MCF 10A (cell line): ENCODE results near the gene ENHO. TPM values are rescaled to one million over a fixed set of nuclear protein-coding genes. Genes with fewer than 3 reads are reported as not detected.

ENCODE experiments used
- BruUV-seq: library from RNA; stranded (reverse); fragments of 400-500 nt; replicated peaks from 2 replicates; lab custom pipeline; 2021; lab: Mats Ljungman, UMichigan
- CTCF ChIA-PET: fragments of 300-600 bp; sonication (Branson Sonifier 250); formaldehyde crosslinking; extraction: SDS; loops from one replicate; lab custom pipeline; 2021; ENCODE audit warnings: antibody characterized with exemption, inconsistent platforms; lab: Yijun Ruan, JAX
- POLR2A ChIA-PET: fragments of 300-600, 350-650 bp; sonication (Branson Sonifier 250); formaldehyde crosslinking; extraction: SDS; loops from one replicate; lab custom pipeline; 2020; ENCODE audit warnings: antibody characterized with exemption, inconsistent platforms; lab: Yijun Ruan, JAX
- DNase-seq: peaks from one replicate; pipeline ENCODE4 v3.0.0-alpha.2; 2018; ENCODE audit not compliant: unreplicated experiment
- H3K27ac Mint-ChIP-seq: one replicate; pipeline ENCODE4 v1.8.0; 2022; ENCODE audit warnings: mild to moderate bottlenecking, low read depth, mixed read lengths; ENCODE audit not compliant: unreplicated experiment
- H3K27me3 Mint-ChIP-seq: one replicate; pipeline ENCODE4 v1.8.0; 2022; ENCODE audit warnings: mixed read lengths; ENCODE audit not compliant: insufficient read depth, unreplicated experiment
- H3K36me3 Mint-ChIP-seq: one replicate; pipeline ENCODE4 v1.8.0; 2022; ENCODE audit warnings: mild to moderate bottlenecking, moderate library complexity, mixed read lengths; ENCODE audit not compliant: insufficient read depth, unreplicated experiment
- H3K4me1 Mint-ChIP-seq: one replicate; pipeline ENCODE4 v1.8.0; 2022; ENCODE audit warnings: mixed read lengths; ENCODE audit not compliant: insufficient read depth, unreplicated experiment
- H3K4me3 Mint-ChIP-seq: one replicate; pipeline ENCODE4 v1.8.0; 2022; ENCODE audit warnings: mild to moderate bottlenecking, moderate library complexity, mixed read lengths; ENCODE audit not compliant: unreplicated experiment
- H3K9me3 Mint-ChIP-seq: one replicate; pipeline ENCODE4 v1.8.0; 2022; ENCODE audit warnings: mixed read lengths; ENCODE audit not compliant: unreplicated experiment
- CTCF ChIP-seq: fragments of 200-600 bp; IDR thresholded peaks from one replicate; pipeline ENCODE4 v1.8.0; 2022; ENCODE audit warnings: antibody characterized with exemption, mild to moderate bottlenecking; ENCODE audit not compliant: unreplicated experiment
- intact Hi-C: fragments of 100-400 bp; cut with micrococcal nuclease; formaldehyde crosslinking; loops from 2 replicates; pipeline ENCODE4 v1.14.1; 2022
- total RNA-seq: library from RNA; stranded (reverse); gene quantifications from 2 replicates; pipeline ENCODE4 v1.2.3, GENCODE V29; 2022

ENHO gene
- total RNA-seq, 1 experiment from 2014 or later = not detected

GRCh38 chr9:34566322-34566721 is 43.5 kb upstream of the ENHO start:
- Mint-ChIP-seq H3K36me3 (no peaks in the 10 kb centered on the region), H3K27ac (no peak overlapping the region), H3K4me3 (no peak overlapping the region), H3K9me3 (no peaks in the 10 kb centered on the region), H3K4me1 (no peaks in the 10 kb centered on the region), H3K27me3 (peaks cover 39% of the 10 kb centered on the region)
- CTCF ChIA-PET = interaction anchor here (0.6 to 1.5 kb wide), 3 partner anchors 12 to 26 kb away, joined by 3 to 4 read pairs (median 4); no protein-coding TSS in a partner anchor
- no TSS peak for BruUV-seq
- DNase-seq = no peak
- POLR2A ChIA-PET = interaction anchor here (0.6 kb wide), 1 partner anchor 263 kb away, joined by 3 read pairs; no protein-coding TSS in a partner anchor
- no peak for TF ChIP-seq CTCF
- intact Hi-C loops = no loop called here

DNA sequence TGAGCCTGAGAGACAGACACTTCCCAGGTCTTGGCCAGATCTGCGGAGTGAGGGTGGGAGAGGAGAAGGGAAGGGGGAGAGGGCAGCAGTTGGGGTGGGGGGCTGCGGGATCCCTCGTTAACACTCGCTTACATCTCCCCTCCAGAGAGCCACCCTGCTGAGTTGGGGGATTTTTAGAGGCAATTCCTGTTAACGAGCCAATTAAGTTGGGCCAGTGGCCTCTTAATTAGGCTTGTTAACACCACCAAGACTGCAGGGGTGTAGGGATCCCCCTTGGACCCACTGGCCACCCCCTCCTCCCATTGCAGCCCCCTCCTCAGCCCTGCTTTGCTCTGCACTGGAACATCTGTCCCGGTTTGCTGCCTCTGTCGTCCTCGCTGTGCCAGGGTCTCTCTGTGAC is 43.1 kb upstream of the ENHO start:
- ChIA-PET CTCF (interaction anchor here (1.5 kb wide), 1 partner anchor 27 kb away, joined by 4 read pairs; no protein-coding TSS in a partner anchor), POLR2A (interaction anchor here (0.6 kb wide), 1 partner anchor 262 kb away, joined by 3 read pairs; no protein-coding TSS in a partner anchor)
- no peaks in the 10 kb centered on the region for H3K4me1 Mint-ChIP-seq
- H3K27ac Mint-ChIP-seq = no peak overlapping the region
- no peak overlapping the region for H3K4me3 Mint-ChIP-seq
- intact Hi-C loops = no loop called here
- BruUV-seq = no TSS peak
- no peak for TF ChIP-seq CTCF
- H3K36me3 Mint-ChIP-seq = no peaks in the 10 kb centered on the region
- no peak for DNase-seq
- H3K27me3 Mint-ChIP-seq = peaks cover 39% of the 10 kb centered on the region
- no peaks in the 10 kb centered on the region for H3K9me3 Mint-ChIP-seq

- no TSS peak for BruUV-seq
- Mint-ChIP-seq H3K9me3 (no peaks in the 10 kb centered on the region), H3K27ac (no peak overlapping the region), H3K36me3 (no peaks in the 10 kb centered on the region), H3K4me1 (peaks cover 7% of the 10 kb centered on the region), H3K4me3 (no peak overlapping the region), H3K27me3 (peaks cover 39% of the 10 kb centered on the region)
- POLR2A ChIA-PET = no interaction called here
- CTCF ChIA-PET = interaction anchor here (1.2 kb wide), 1 partner anchor 10 kb away, joined by 4 read pairs; no protein-coding TSS in a partner anchor
- intact Hi-C loops = no loop called here
- TF ChIP-seq CTCF = no peak
- no peak for DNase-seq
These were observed 41.8 kb upstream of the ENHO start for GRCh38 chr9:34564617-34565016.

DNA sequence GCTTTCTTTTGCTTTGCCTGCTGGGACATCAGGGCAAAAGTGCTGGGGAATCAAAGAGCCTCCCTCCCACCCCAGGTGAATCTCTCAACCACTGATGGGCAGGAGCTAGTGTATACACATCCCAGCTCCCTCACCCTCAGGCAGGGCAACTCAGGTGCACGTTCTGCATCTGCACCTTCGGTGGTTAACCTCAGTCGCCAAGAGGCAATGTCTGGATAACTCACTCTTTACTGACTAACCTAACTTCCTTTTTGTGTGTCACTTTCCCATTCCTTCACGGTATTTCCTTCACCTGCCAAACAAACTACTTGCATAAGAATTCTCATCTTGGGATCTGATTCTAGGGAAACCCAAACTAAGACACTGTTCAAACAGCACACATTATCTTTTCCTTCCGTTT is 40.5 kb upstream of the ENHO start:
- CTCF ChIA-PET = interaction anchor here (0.6 to 1.2 kb wide), 5 partner anchors 8 to 217 kb away, joined by 3 to 5 read pairs (median 3); no protein-coding TSS in a partner anchor
- intact Hi-C loops = no loop called here
- Mint-ChIP-seq H3K4me3 (no peak overlapping the region), H3K4me1 (peaks cover 7% of the 10 kb centered on the region), H3K27ac (no peak overlapping the region), H3K36me3 (no peaks in the 10 kb centered on the region), H3K9me3 (no peaks in the 10 kb centered on the region), H3K27me3 (peaks cover 39% of the 10 kb centered on the region)
- DNase-seq = no peak
- TF ChIP-seq CTCF = no peak
- BruUV-seq = no TSS peak
- POLR2A ChIA-PET = no interaction called here
